Panc1 (cell line): Measurements from ENCODE around the gene SLC16A7.

Experiments
- CTCF ChIP-seq: fragments of 450-650 bp; IDR thresholded peaks from 2 replicates; pipeline ENCODE4 v1.5.1; 2017; ENCODE audit warnings: mild to moderate bottlenecking
- POLR2AphosphoS5 ChIP-seq: IDR thresholded peaks from 2 replicates; pipeline ENCODE4 v1.6.1; 2012; ENCODE audit warnings: mild to moderate bottlenecking, low read depth, low read length, moderate library complexity
- REST ChIP-seq, 2 experiments: IDR thresholded peaks; 2 replicates each; pipeline ENCODE4 v1.6.1; 2011 to 2012; ENCODE audit warnings: low read depth in 2 of 2, control low read depth in 1 of 2, low read length in 1 of 2, mild to moderate bottlenecking in 1 of 2, moderate library complexity in 1 of 2; ENCODE audit not compliant: insufficient read depth in 1 of 2
- SIN3A ChIP-seq: IDR thresholded peaks from 2 replicates; pipeline ENCODE4 v1.6.1; 2012; ENCODE audit warnings: low read depth, mild to moderate bottlenecking, low read length, moderate library complexity, borderline replicate concordance; ENCODE audit not compliant: insufficient read depth
- TCF7L2 ChIP-seq: IDR thresholded peaks from 2 replicates; pipeline ENCODE4 v1.6.1; 2011; ENCODE audit warnings: mild to moderate bottlenecking, low read depth, low read length, inconsistent platforms

GRCh38 chr12:59595565-59595882 is 305 bp upstream of the SLC16A7 start:
- no peak for TF ChIP-seq CTCF
- no peak for TF ChIP-seq POLR2AphosphoS5
- TF ChIP-seq REST (IDR thresholded peaks at IDR 0.05; ENCODE audit: insufficient read depth in 1 of 2, low read depth in 2 of 2, low read length in 1 of 2): no peak
- TF ChIP-seq SIN3A: no peak
- TF ChIP-seq TCF7L2: no peak
